HPDE6-E6E7 (cell line): Measurements from ENCODE around the gene XXYLT1.

Experiments used
- DNase-seq: peaks from one replicate; pipeline ENCODE4 v3.0.0; 2011; ENCODE audit warnings: missing footprints; ENCODE audit errors: extremely low spot score

Gene XXYLT1

DNA sequence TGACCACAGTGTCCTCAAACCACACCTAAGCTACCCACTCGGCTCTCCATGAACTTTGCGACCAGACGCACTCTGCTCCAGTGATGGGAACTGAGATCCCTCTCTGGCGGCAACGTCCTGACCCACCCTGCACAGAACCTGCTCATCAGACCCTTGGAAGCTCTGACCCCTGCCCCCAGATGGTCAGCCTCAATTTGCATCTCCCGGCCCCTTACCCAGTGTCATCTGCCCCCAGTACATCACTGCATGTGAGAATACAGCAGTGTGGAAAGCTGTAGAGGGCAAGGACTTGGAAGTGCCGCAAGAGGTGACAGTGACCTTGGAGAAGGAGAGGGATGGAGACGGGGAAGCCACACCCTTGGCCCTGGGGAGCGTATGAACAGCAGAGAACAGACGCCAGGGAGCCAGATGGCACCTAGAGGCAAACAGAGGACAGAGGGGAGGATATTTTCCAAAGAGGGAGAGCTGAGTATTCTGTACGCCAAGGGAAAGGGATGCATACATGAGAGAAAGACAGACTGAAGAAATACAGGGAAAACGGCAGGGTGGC, 192.0 kb downstream of the XXYLT1 start:
- no peak for DNase-seq

DNA sequence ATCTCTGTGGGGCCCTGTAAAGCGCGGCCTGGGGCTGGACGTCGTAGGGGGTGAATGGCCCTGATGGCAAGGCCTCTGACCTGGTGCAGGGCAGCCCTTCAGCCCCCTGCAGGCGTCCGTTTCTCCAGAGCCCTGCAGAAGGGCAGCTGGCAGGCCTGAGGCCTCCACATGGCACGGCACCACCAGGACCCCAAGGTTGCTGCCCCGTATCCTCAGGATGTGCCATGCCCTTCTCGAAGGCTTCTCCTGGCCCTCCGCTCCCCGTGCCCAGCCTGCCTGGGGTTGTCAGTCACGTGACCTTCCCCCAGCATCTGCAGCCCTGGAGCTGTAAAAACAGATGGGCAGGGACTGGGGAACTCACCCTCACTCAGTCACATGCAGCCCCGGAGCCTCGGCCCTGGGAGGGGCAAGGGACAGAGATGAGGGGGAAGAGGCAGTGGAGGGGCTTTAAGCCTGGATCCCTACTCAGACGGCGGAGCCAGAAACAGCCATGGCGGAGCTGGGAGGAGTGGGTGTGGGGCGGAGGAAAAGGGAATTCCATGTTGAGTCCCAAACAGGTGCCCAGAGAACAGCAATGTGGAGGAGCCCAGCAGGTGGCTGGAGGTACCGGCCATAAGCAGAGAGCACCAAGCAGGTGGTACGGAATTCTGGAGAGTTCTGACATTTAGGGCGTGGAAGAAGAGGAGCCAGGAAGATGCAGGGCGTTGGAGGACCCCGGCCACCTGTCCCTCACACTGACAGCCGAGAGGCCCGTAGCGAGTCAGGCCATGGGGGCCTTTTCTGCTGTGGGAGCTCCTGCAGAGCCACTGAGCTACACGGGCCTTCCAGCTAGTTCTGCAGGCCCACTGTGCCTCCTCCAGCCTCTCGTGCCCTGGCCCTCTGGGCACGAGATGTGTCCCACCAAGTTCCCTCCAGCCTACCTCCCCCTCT, 193.1 kb downstream of the XXYLT1 start:
- no peak for DNase-seq

DNA sequence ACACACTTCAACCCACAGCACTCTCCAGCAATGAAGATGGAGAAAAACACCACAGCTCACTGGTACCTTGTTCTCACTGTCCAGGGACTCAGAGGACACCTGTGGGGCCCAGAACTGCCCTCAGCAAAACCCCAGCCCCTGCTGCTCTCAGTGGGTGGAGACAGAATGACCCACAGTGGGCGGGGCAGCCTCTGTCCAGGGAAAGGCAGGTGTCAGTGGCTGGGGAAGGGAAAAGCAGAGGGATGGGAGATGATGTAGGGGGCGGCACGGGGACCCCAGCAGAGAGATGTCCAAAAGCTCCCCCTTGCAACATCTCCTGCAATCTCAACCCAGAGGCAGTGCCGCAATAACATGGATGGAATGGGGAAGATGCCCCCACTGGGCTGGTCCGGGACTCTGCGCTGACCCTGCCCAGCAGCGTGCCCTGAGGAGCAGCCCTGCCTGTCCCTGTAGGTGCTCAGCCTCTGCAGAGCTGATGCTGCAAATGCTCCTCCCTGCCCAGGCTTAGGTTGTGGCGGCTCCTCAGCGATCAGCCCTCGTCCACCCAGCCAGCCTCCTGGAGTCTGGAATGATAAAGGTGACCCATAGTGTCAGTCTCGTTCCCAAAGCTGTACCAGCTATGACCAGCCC, 193.9 kb downstream of the XXYLT1 start:
- no peak for DNase-seq

DNA sequence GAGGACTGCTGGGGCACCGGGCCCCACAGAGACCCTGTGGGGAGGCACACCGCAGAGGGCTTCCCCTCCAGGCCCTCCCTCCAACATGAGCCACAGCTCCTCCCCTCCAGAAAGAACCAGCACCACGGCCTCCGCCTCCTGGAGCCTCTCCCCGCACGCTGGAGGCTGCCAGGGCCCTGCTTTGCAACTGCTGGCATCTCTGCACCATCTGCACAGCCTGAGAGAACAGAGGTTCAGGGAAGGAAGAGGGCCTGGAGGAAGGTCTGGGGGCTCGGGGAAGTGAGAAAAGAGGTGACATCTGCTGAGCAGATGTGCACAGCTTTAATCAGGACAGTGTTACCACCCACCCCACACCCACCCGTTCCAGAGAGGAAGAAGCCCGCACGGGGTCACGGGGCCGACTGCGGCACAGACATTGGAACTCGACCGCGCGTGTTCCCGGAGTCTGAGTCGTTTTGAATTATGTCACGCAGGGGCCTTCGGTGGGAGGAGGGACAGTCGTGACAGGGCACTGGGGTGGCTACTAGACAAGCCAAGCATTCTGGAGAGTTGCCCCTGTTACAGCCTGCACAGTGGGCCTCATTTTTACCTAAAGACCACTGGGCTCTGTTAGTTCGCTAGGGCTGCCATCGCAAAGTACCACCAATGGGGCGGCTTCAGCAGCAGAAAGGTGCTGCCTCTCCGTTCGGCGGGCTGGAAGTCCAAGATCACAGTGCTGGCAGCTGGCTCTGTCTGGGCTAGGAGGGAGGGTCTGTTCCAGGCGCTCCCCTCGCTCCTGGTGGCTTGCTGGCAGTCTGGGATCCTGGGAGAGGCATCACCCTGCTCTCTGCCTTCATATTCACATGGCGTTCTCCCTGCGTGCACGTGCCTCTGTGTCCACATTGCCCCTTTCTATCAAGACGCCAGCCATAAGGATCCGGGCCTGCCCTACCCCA, 194.8 kb downstream of the XXYLT1 start:
- no peak for DNase-seq

DNA sequence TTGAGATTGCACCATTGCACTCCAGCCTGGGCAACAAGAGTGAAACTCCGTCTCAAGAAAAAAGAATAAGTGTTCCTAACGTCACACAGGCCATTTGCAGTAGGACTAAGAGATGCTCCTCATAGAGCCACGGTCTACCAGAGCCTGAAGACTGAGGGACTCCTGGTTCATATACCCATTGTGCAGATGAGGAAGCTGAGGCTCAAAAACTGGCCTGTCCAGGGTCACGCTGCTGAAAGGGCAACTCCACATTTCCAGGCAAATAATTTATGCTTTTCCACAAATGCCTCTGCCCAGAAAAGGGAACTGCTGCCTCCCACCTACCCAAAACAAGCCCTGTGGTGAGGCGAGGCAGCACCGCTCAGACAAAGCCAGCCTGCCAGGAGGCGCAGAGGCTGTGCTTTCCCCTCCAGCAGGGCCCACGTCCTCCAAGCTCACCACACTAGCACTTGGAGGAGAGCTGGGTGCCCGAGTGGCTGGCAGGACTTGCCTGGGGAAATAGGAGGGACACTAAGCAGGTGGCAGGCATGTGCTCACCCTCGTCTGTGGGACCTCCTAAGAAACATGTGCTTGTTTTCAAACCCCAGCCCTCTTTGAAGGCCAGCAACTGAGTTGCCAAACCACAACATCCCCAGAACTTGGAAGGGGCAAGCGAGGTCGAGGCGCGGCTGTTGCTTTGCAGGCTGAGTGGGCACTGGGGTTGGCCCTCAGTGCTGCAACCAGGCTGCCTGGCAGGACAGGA, 195.6 kb downstream of the XXYLT1 start:
- DNase-seq, result no peak

DNA sequence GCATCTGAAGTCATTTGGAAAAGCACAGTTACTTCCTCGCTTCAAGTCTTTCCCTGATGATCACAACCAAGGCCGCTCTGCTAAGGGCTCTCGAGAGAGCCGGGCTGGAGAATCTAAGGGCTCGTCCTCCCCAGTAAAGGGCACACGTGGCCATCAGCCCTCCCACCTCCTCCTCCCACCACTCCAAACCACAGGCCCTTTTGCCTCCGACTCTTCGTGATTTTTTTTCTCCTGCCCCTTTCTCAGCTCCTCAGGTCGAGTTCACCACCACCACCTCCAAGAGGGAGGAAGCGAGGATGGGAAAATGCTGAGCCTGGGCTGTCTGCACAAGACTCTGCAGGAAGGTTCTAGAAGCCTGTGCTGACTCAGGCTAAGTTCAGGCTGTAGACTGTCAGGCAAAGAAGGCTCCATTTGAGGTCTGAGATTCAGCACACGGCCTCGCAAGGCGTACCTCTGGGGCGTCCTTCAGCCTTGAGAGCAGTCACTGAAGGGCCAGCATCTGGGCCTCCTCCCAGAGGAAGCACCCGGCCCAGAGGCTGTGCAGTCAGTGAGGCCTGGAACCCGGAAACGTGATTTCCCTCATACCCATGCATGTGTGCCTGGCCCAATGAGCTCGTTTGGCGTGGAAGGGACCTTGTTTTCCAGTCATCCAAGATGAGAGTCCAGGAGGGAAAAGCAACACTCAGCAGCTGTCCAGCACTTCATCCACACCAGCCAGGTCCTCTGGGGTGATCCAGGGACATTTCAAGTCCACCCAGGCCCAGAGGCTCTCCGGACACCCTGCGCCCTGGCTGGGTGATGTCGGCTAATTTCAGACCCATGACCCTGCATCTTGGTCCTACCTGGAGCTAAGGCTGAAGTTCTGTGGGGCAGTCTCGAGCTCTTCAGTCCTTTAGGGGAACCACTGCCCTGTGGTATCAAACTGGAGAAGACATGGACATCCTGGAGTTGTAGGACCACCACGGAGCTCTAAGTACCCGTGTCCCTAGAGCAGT, 196.8 kb downstream of the XXYLT1 start:
- no peak for DNase-seq

DNA sequence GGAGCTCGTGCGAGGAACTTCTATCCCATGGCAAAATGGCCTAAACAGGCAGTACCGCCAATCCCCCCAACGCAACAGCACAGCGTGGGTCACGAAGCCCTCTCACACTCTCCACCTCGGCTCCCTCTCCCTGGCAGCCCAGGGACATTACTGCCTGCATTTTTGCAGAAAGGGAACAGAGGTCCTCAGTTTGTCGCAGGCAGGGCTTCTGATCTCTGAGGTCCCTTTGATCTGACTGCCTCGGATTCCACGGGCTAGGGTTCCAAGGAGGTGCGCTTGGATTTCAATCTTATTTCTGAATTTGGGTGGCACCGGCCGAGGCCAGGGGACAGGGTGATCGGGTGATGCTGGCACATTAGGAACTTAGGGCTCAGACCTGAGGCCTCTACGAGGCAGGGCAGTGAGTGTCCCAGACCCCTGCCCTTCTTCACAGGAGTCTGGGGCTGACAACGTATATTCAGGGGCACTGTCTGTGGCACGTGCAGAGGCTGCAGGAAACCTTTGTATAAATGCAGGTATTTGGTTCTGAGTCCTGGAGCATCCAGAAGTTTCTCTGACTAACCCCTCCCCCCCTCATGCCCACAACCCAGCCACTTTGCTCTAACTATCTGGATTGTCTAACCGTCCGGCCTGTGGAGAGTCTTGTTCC, 197.9 kb downstream of the XXYLT1 start:
- no peak for DNase-seq

DNA sequence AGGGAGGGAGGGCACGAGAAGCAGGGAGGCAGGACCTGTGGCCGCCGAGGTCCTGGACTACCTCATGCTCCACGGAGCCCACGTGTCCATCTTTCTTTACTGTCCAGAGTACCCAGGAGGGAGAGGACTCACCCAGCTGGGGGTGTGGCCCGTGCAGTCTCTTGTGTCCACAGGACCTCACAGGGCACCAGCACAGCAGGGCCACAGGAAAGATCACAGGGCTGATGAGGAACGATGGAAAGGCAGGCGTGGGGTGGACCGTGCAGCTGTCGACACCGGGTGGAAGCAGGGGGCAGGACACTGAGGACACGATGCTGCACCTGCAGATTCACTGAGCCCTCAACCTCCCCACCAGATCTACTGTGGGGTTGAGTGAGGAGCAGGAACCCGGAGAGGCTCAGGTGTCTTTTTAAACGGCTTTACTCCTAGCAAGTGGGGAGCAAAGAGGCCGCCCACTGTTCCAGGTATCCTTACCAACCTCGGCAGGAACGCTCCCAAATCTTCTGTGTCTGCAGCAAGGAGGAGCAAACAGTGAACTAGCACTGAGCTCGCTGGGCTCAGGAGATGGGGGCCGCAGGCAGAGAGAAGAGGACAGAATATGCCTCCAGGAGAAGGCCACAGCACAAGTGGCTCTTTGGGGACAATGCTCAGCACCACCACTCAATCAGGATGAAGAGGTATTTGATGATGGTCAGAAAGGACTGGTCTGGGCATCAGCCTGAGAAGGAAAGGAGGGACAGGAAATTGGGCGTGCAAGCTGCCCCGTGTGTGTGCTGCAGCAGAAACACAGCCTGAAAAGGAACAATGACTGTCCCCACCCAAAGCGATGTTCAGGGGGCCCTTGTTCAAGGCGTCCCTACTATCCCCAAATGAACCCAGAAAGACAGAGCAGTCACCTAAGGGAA, 198.8 kb downstream of the XXYLT1 start:
- no peak for DNase-seq

DNA sequence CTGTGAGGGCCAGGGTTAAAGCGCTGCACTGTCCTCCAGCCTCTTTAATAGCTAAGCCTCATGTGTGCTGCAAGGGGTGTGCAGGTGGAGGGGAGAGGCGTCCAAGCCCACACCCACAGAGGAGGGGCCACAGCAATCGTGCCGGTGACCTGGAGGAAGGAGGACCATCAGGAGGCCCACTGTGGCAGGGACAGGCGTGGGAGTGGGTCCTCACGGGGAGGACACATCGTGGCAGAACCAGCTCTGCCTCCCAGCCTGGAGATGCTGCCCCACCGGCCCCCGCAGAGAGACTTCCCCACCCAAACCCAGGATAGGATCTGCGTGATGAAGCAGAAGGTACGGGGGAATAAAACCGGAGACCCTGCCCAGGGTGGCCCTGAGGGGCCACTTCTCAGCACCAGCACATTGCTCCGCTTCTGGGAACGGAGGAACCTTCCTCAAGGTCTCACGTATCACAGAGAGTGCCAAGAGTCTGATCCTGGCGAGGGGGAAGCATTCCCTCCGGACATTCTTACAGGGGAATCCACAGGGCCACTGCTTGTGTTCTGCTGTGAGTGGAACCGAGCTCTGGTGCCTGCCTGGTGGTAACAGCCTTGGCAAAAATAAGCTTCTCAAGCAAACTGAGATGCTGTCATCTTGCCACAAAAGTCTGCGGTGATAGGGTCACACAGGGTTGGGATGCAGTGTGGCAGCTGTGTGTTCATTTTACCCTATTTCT, 199.8 kb downstream of the XXYLT1 start:
- no peak for DNase-seq

DNA sequence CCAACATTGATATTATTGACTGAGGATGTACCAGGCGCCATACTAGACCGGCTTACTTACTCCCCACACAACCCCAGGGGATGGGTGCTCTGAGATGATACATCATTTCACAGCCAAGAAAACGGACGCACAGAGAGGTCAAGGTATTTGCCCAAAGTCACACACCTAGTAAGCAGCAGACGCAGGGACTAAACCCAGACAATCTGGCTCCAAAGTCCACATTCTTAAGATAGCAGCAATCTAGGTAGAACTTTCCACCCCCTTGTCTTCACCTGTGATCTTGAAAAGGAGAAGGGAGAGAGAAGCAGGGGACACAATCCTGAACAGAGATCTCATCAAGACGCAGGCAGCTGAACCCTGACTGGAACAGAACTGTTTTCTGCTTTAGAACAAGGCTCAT, 200.6 kb downstream of the XXYLT1 start:
- no peak for DNase-seq

DNA sequence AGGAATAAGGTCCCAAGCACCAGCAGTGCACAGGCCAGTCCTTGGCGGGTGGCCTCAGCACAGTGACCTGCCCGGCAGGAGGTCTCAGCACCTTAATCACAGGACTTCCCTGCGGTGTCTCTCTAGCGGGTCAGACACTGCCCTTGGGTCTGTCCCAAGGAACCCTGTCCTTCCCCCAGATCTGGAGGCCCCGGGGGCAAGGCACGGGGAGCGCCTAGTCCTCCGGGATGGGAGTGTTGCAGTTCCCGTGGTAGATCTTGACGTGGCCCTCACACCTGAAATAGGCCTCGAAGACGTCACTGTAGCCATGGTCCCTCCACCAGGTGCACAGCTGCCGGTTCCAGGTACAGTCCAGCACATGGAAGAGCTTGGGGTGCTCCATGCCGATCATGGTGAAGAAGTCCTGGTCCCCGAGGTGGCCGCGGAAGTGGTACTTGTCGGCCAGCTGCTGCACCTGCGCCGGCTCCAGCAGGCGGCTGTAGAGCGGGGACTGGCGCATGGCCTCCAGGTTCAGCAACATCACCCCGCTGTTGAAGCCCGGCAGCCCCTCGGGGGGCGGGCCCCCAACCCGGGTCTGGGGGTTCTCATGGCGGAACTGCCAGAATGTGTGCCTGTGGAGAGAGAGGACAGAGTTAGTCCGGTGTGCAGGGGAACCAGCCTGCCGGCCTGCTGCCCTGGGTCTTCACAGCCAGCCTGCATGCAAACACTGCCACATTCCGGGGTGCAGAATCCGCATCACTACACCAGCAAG, 201.3 kb downstream of the XXYLT1 start:
- no peak for DNase-seq

DNA sequence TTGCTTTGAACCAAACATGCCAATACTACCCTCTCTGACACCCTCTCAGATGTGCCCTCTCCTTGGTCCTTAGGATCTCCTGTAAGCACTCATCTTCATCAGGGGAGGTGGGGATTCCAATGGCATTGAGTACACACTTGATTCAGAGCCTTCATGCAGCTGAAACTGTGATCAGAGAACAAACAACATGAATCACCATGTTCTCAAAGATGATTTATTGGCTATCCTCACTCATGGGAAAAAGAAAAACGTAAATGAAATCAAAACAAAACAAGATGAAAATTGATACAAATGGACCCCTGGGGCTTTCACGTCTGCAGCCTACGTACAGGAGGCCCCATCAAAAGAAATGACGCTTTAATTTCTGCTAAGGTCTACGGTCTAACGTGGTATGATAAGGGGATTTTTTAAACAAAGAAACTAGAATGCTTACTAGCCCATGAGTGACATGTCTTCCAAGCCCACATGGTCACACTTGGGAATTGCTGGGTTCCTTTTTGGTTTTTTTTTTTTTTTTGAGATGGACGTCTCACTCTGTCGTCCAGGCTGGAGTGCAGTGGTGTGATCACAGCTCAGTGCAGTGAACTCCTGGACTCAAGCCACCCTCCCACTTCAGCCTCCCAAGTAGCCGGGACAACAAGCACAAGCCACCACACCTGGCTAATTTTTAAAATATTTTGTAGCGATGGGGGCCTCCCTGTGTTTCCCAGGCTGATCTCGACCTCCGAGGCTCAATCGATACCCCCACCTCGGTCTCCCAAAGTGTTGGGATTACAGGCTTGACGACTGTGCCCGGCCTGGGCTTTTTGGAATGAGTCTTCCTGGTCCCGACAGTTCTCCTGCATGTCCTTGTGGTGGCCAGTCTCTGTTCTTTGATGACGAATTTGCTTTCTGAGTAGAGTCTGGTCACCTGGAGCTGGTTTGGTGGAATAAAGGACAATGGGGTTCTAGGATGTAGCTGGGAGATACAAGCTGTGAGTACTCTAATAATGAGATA, 202.6 kb downstream of the XXYLT1 start:
- DNase-seq, result no peak

DNA sequence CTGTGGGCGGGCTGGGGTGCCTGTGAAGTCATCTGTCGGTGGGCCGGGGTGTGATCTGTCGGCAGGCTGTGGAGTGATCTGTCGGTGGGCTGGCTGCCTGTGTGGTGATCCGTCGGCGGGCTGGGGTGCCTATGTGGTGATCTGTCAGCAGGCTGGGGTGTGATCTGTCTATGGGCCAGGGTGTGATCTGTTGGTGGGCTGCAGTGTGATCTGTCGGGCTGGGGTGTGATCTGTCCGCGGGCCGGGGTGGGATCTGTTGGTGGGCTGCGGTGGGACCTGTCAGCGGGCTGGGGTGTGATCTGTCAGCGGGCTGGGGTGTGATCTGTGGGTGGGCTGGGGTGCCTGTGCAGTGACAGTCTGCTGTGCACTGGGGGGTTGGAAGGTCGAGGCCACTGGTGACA, 204.5 kb downstream of the XXYLT1 start:
- DNase-seq, result no peak

DNA sequence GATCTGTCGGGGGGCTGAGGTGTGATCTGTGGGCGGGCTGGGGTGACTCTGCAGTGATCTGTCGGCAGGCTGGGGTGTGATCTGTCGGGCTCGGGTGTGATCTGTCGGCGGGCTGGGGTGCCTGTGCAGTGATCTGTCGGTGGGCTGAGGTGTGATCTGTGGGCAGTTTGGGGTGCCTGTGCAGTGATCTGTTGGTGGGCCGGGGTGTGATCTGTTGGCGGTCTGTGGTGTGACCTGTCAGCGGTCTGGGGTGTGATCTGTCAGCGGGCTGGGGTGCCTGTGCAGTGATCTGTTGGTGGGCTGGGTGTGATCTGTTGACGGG, 205.1 kb downstream of the XXYLT1 start:
- DNase-seq, result no peak

DNA sequence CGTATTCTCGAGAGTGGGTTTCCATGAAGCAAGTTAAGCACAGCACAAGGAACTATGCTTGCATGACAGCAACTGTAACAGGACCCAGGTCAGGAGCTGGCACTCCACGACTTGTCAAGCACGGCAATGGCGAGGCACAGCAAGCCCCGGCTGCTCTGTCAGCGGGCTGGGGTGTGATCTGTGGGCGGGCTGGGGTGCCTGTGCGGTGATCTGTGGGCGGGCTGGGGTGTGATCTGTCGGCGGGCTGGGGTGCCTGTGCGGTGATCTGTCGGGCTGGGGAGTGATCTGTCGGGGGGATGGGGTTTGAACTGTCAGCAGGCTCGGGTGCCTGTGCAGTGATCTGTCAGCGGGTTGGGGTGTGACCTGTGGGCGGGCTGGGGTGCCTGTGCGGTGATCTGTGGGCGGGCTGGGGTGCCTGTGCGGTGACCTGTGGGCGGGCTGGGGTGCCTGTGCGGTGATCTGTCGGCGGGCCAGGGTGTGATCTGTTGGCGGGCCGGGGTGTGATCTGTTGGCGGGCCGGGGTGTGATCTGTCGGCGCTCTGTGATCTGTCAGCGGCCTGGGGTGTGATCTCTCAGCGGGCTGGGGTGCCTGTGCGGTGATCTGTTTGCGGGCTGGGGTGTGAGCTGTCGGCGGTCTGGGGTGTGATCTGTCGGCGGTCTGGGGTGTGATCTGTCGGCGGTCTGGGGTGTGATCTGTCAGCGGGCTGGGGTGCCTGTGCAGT, 205.7 kb downstream of the XXYLT1 start:
- no peak for DNase-seq
